GM18951 (cell line): ENCODE data around the gene LHX3.

Source experiments
- POLR2A ChIP-seq: IDR thresholded peaks from 4 replicates; pipeline ENCODE4 v1.6.1; 2011; ENCODE audit warnings: mild to moderate bottlenecking; ENCODE audit not compliant: insufficient read length, insufficient read depth; ENCODE audit errors: extremely low read depth
- in situ Hi-C: fragments of 300-500 bp; cut with MboI; formaldehyde crosslinking; loops from one replicate; pipeline ENCODE4 v1.12.0; 2022; ENCODE audit warnings: low sequenced_read_pairs, mixed read lengths, inconsistent platforms; ENCODE audit not compliant: unreplicated experiment

The LHX3 gene

GRCh38 chr9:136147038-136147889 is 57.7 kb downstream of the LHX3 start:
- in situ Hi-C loops: no loop called here
- no peak for TF ChIP-seq POLR2A
